ENCODE results near the gene SYT3. TPM values are rescaled to one million over a fixed set of nuclear protein-coding genes. Genes with fewer than 3 reads are reported as not detected.

The SYT3 gene
- total RNA-seq, 4 donors from 2014 or later: 1.2 TPM; not detected in 3

DNA sequence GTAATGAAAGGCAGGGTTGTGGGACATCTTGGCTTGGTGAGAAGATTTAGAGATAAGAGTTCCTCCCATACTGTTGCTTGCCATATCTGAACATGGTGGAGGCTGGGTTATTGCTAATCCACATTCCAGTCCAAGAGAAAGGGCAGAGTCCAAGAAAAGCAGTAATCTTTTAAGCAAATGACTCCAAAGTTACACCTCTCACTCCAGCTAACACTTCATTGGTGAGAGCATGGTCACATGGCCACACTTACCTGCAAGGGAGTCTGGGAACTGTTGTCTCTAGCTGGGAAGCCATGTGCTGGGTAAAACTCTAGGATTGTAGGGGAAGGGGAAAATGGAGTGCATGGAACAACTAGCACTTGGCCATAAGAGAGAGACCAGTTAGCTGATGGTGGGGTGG lies 15.2 kb upstream of the SYT3 start:
- peaks cover 0 to 20% (median 2%) of the 10 kb centered on the region in 4 donors for H3K9me3 ChIP-seq
- DNase-seq: no peak
- no peaks in the 10 kb centered on the region for H3K36me3 ChIP-seq
- H3K27ac ChIP-seq: no peak overlapping the region
- peaks cover 0 to 9% of the 10 kb centered on the region in 2 donors for H3K27me3 ChIP-seq
- TF ChIP-seq POLR2A (IDR thresholded peaks at IDR 0.05) (no peak), CTCF (IDR thresholded peaks at IDR 0.05) (no peak)
- peaks cover 0 to 16% (median 7%) of the 10 kb centered on the region in 4 donors for H3K4me1 ChIP-seq
- H3K4me3 ChIP-seq: no peak overlapping the region

GRCh38 chr19:50652722-50653121 lies 13.0 kb upstream of the SYT3 start:
- peaks cover 0 to under 1% (median 0%) of the 10 kb centered on the region in 4 donors for H3K4me1 ChIP-seq
- H3K36me3 ChIP-seq: no peaks in the 10 kb centered on the region
- peaks cover 0 to 8% (median 0%) of the 10 kb centered on the region in 4 donors for H3K9me3 ChIP-seq
- H3K27me3 ChIP-seq: no peaks in the 10 kb centered on the region
- no peak for DNase-seq
- H3K4me3 ChIP-seq: no peak overlapping the region
- no peak overlapping the region for H3K27ac ChIP-seq
- TF ChIP-seq POLR2A (IDR thresholded peaks at IDR 0.05) (no peak), CTCF (IDR thresholded peaks at IDR 0.05) (no peak)

GRCh38 chr19:50651174-50651573 lies 11.5 kb upstream of the SYT3 start:
- TF ChIP-seq CTCF (IDR thresholded peaks at IDR 0.05): no peak
- no peak for TF ChIP-seq POLR2A (IDR thresholded peaks at IDR 0.05)
- Histone ChIP-seq H3K27me3 (no peaks in the 10 kb centered on the region), H3K9me3 (peaks cover 0 to 7% (median 0%) of the 10 kb centered on the region in 4 donors), H3K4me3 (no peak overlapping the region), H3K4me1 (no peaks in the 10 kb centered on the region), H3K36me3 (no peaks in the 10 kb centered on the region), H3K27ac (no peak overlapping the region)
- no peak for DNase-seq

DNA sequence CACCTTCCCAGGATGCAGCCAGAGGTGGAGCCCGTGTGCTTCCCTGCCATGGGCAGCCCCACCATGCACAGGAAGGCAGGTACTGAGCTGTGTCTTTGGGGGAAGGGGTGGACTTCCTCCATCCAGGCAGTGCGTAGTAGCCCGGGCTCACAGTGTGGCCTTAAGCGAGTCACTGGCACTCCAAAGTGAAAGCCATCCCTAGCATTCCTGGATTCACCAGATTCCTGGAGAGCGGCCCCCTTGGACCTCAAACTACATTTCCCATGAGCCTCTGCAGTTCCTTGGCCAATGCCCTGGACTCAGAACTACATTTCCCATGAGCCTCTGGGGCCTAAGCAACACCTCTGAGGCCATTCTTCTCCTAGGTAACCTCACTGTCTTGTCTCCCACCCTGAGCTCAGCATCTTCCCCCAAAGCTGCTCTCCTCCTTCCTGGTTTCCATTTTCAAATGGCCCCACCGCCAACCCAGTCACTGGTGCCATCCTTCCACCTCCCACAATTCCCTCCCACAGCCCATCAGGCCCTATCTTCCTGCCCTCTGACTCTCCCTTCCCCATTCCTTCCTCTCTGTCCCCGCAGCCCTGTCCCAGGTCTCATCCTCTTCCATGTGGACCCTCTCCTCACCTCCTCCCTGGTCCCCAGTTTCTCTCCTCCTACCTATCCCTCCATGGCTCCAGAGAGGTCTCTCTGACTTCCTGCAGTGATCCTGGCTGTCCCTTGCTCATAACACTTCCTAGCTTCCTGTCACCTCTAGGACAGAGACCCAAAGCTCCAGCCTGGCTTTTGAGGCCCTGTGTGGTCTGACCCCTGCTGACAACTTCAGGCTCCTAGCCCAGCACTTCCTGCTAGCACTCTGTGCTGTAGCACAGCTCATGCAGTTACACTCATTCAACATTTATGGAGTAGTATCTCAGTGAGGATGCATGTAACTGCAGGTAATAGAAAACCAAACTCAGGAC lies 10.0 kb upstream of the SYT3 start, which contains the start of gene C19orf81:
Gene C19orf81 (plus strand): TSS at position 13 of the 959 bp plus-strand sequence. CDS start 0 bp downstream, at position 13.
- TF ChIP-seq CTCF (IDR thresholded peaks at IDR 0.05) (no peak), POLR2A (IDR thresholded peaks at IDR 0.05) (no peak)
- Histone ChIP-seq H3K4me3 (no peak within 1 kb of the TSS), H3K9me3 (peaks cover 0 to 5% (median 0%) of the 10 kb centered on the region in 4 donors), H3K27ac (no peak within 1 kb of the TSS), H3K27me3 (no peaks in the 10 kb centered on the region), H3K4me1 (no peaks in the 10 kb centered on the region), H3K36me3 (no peaks in the 10 kb centered on the region)
- no peak for DNase-seq

- no peaks in the 10 kb centered on the region for H3K27me3 ChIP-seq
- no peak for DNase-seq
- peaks cover 0 to 5% (median 0%) of the 10 kb centered on the region in 4 donors for H3K9me3 ChIP-seq
Measured at GRCh38 chr19:50648659-50649058, 9.0 kb upstream of the SYT3 start.

More at GRCh38 chr19:50648659-50649058, 9.0 kb upstream of the SYT3 start:
- no peak overlapping the region for H3K4me3 ChIP-seq
- TF ChIP-seq CTCF (IDR thresholded peaks at IDR 0.05): no peak
- TF ChIP-seq POLR2A (IDR thresholded peaks at IDR 0.05): no peak
- no peaks in the 10 kb centered on the region for H3K36me3 ChIP-seq
- H3K4me1 ChIP-seq: no peaks in the 10 kb centered on the region
- H3K27ac ChIP-seq: no peak overlapping the region

Data from Peyer's patch (tissue), 4 donors.